Stimulated activated CD4-positive, alpha-beta T cell treated with anti-CD3 and anti-CD28 coated beads, Interleukin-2, amount 100 ng/mL, for 4 hours (primary cell): ENCODE data around the gene PAXX.
"Not testable (repeated sequence)": the region's sequence is repeated elsewhere in the genome, so short reads cannot be mapped to it uniquely, and the experiment has no call there.

Experiments used
- DNase-seq: peaks from one replicate; pipeline ENCODE4 v3.0.0-alpha.2; 2020; ENCODE audit warnings: low read depth

The PAXX gene

DNA sequence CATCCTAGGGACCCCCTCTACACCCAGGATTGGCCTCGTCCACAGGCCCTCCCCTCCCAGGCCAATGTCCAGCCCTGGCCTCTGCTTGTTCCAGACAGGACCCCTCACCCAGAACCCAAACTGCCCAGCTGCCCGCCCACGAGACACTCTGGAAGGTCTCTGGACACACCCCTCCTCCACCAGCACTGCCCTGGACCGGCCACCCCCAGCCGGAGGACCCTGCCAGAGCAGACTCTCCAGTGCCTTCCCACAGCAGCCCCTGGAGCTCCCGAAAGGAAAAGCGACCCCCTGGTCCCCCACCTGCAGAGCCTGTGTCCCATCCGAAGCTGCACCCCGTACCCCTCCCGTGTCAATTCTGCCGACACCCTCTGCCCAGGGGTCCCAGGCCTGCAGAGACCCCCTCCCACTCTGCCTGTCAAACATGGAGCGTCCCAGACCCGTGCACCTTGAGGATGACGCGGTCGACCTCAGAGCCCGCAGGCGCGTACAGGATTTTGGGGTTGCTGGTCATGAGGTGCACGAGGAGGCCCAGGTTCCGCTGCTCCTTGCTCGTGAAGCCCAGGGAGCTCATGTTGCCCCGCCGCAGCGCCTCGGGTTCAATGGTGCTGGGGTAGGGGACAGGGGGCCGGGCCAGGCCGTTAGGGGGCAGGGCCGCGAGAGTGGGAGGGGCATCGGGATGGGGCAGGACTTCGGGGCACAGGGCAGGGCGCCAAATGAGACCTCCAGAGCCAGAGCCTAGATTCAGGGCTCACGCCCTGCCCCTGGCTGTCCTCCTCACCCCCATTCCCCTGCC is 27.9 kb downstream of the PAXX start:
- no peak for DNase-seq

GRCh38 chr9:137020771-137021567 is 28.7 kb downstream of the PAXX start:
- DNase-seq, result no peak

- DNase-seq, result no peak
These were observed 29.4 kb downstream of the PAXX start for GRCh38 chr9:137021568-137021978.

GRCh38 chr9:137021979-137022661 is 29.9 kb downstream of the PAXX start:
- DNase-seq, result peak; percentile 65

DNA sequence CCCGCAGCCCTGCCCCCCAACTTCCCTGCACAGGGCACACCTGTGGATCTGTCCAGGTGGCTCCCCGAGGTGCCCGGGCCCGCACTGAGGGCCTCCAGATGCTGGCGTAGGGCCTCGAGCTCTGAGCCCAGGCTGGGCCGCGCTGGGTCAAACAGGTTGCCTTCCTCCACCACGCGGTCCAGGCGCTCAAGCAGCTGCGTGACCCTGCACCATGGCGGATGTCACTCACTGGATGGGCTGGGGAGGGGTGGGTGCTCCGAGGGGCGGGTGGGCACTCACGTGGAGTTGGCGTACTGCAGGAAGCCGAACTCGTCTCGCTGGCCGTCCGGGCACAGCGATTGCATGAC is 30.4 kb downstream of the PAXX start:
- no peak for DNase-seq

DNA sequence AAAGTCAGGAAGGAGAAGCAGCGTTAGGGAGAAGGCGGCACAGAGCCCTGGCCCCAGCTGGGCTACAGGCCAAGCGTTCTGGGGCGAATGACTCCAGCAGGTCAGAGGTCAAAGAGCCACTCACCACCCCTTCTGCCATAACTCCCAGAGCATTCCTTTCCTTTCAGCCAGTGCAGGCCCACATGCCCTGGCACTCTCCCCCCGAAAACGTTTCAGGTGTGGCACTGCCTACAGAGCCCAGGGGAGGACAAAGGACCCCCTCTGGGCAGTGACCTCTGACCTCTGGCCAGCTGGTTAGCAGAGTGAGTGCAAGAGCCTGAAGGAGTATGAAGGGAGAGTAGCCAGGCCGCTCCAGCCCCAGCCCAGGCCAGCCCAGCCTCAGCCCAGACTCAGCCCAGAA is 30.9 kb downstream of the PAXX start:
- DNase-seq, result no peak

DNA sequence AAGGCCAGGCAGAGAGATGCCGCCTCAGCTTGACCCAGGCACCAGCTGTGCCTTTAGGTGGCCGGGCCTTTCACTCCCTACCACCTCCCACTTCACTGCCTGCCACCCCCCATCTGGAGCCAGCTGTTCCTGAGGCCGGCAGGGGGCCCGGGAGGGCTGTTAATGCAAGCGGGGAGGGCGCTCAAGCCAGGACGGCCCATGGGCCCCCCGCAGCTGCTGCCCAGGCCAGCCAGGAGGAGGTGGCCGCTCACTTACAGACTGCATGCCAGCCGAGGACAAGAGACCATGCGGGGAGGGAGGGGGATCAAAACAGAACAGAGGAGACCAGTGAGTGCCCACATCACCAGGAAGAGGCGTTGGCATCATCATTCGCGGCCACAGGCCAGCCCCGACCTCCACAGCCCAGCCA is 31.4 kb downstream of the PAXX start:
- DNase-seq, result no peak

GRCh38 chr9:137025517-137025966 is 33.3 kb downstream of the PAXX start:
- no peak for DNase-seq

GRCh38 chr9:137026384-137026783 is 34.2 kb downstream of the PAXX start:
- no peak for DNase-seq

DNA sequence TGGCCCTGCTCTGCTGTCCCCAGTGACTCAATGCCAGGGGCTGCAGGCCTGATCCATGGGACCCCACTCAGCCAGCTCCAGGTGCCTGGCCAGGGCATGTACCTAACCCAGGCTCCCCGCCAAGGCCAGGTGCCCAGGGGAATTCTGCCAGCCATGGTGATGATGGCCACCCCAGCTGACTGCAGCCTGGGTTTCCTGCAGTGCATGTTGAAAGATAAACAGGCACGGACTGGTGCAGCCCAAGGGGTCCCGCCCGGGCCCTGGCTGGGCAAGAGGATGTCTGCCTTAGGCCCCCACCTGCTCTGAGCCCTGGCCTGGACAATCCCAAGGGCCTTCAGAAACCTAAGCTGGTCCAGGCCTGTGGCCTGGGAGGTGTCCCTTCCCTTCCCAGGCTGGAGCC is 34.6 kb downstream of the PAXX start:
- no peak for DNase-seq

DNA sequence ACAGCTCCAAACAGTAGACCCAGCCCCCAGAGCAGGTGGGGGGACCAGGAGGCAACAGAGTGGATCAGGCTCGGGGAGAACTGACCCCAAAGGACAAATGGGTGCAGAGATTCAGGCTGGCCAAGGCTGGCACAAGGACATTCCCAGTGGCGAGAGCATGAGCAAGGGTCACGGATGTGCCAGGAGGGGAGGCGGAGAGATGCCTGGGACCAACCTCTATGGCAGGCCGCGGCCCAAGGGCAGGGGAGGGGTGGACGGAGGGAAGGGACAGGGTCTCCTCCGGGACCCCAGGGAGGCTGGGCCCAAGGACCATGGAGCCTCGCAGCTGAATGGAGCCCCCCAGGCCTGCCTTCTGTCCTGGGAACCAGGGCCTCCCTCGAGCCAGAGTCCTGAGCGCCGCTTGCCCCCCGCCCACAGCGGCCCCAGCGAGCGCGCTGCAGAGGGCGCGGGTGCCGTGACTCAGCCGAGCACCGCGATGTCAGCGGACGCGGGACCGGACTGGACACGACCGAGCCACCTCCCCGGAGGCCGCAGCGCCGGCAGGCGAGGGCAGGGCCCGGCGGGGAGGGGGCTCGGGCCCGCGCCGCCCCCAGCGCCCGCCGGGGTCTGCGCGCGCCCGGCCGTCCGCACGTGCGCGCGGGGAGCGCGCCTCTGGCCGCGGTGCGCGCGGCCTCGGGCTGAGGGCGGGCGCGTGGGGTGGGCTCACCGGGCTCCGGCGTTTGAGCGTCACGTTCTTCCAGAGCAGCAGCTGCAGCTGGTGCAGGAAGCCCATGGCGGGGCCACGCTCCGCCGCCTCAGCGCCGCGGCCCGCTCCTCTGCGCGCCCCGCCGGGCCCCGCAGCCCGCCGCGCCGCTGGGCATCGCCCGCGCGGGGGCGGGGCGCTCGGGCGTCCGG is 35.4 kb downstream of the PAXX start, which contains the start of gene ABCA2:
TSS of gene ABCA2 (minus strand) at position 869 of the 894 bp plus-strand sequence. CDS start at position 772, 97 bp downstream.
- no peak for DNase-seq

DNA sequence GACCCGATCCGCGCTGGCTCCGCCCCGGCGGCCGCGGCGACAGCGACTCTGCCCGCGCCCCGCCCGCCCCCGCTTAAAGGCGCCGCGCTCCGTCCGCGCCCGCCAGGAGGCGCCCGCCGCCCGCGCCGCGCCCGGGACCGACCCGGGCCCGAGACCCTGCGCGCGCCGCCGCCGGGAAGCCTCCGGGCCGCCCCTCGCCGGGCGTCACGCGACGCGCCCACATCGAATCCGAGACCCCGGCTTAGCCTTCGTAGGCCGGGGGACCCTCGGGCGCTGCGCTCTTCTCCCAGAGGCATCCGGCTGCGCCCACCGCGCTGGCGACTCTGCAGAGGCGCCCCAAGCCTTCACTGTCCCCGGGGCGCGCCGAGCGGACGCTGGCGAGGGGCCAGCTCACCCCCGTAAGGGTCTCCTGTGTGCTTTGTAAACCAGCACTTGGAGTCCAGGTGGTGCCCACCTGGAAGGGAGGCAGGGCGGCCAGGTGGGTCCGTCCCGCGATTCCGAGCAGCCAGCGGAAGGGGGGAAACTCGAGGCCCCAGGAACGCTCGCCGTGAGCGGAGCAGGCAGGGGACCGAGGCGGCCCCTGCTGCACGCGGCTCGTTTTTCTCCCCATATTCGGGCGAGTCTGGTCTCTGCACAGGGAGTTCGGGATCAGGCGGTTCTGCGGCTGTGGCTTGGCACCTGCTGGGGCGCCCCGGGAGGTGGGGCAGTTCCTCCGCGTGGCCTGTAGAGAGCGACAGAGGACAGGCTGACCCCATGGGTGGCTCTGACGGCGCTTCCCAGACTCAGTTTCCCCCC is 36.2 kb downstream of the PAXX start:
- DNase-seq, result peak; percentile 47

- peak; percentile 48 for DNase-seq
These were observed 37.1 kb downstream of the PAXX start for GRCh38 chr9:137029058-137029936.

DNA sequence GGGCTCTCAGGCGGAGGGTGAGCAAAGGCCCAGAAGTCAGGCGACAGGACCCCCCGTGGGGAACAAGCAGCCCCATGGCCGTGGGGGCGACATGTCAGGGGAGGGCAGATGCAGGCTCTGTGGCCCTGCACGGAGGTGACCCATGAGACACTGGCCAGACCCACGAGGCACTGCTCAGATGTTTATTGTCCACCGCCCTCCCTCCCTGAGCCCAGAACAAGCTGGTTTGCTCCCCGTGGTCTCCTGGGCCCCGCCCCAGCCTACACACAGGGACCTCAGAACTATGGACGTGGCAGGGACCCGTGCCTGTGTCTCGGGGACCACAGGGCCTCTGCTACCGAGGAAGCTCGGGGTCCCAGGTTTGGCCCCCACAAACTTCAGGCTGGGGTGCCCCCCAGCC is 37.8 kb downstream of the PAXX start:
- DNase-seq, result no peak

DNA sequence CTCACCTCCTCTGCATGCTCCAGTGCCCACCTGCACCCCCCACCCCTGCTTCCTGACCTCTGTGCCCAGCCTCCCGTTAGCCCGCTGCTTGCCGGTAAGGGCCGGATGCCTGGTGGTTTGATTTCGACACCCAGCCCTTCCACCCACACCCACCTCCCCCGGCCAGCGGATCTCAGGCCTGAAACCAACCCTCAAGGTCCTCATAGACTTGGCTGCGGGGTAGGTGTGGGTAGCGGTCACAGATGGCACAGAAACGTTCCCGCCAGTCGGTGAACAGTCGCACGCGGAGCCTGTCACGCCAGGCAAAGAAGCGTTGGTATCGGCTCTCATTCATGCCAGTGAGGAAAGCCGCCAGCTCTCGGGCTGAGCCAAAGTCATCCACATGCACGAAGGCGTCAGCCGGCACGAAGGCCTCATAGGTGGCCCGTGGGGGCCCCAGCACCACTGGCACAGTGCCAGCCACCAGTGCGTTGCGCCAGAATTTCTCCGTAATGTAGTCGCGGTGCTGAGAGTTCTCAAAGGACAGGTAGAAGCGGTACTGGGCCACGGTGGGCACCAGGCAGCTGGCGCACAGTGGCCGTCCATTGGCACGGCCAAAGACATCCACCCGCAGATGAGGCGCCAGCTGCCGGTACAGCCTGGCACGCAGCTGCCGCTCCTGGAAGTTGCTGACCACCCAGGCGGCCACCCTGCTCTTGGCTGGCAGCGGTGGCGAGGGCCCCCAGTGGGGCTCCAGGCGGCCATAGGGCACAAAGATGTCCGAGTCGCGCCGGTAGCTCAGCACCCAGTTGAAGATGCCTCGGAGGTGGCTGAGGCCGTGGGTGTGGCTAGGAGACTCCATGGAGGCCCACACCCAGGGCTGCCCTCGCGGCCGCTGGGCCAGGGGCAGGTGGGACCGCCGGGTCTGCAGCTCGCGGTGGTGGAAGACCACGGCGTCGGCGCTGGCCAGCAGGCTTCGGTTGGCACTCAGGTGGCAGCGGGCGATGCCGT is 38.6 kb downstream of the PAXX start:
- DNase-seq, result no peak

DNA sequence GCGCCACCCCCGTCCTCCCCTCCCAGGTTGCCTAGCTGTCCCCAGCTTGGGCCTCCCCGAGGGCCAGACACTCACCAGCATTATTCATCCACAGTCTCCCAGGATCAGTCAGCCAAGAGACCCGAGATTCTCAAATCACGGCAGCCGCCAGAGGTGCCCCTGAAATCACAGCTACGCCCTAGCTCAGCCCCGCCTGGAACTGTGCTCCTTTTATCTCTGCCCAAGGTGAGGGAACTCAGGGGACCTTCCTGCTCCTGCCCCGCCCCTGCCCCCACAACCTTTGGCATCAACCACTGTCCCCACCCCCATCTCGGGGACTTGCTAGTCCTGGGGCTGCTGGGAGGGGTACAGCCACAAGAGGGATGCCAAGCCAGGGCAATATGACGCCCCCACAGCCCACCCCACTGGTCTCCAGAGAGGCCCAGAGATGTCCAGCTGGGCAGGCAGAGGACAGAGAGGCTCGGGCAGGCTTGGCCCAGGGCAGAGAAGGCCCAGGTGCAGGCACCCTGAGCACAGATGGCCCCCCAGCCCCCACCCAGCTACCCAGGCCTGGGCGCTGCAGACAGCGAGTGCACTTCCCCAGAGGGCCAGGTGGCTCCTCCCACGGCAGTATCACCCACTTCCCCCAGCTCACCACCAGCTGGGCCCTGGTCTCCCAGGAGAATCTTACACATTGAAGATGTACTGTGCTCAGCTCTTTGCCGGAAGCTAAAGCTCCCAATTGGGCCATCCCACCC is 39.9 kb downstream of the PAXX start, which contains the start of gene FUT7:
TSS of gene FUT7 (minus strand) at position 185 of the 737 bp plus-strand sequence. CDS start at position 88, 97 bp downstream.
- no peak for DNase-seq

GRCh38 chr9:137032858-137033257 is 40.6 kb downstream of the PAXX start:
- DNase-seq, result no peak

- DNase-seq, result not testable (repeated sequence)
These were observed 41.3 kb downstream of the PAXX start for GRCh38 chr9:137033481-137033880.
